Activated naive CD8-positive, alpha-beta T cell (primary cell): Measurements from ENCODE around the gene RUNX1.
A peak's percentile ranks its signal among the peaks of the same experiment; 100 is the strongest.

Source experiments
- H3K27ac Mint-ChIP-seq: one replicate; pipeline ENCODE4 v1.8.0; 2021; ENCODE audit warnings: mixed read lengths
- H3K27me3 Mint-ChIP-seq: one replicate; pipeline ENCODE4 v1.8.0; 2021; ENCODE audit warnings: mixed read lengths
- H3K36me3 Mint-ChIP-seq: one replicate; pipeline ENCODE4 v1.8.0; 2021; ENCODE audit warnings: mixed read lengths
- H3K4me1 Mint-ChIP-seq: one replicate; pipeline ENCODE4 v1.8.0; 2021; ENCODE audit warnings: low read depth, mixed read lengths
- H3K4me3 Mint-ChIP-seq: one replicate; pipeline ENCODE4 v1.8.0; 2021; ENCODE audit warnings: mild to moderate bottlenecking, mixed read lengths
- H3K9me3 Mint-ChIP-seq: one replicate; pipeline ENCODE4 v1.8.0; 2021; ENCODE audit warnings: low read depth, mixed read lengths

The RUNX1 gene

GRCh38 chr21:35048183-35048601, 910 bp downstream of the RUNX1 start:
- Mint-ChIP-seq H3K27me3 (no peaks in the 10 kb centered on the region), H3K27ac (peak overlapping the region; percentile 98), H3K9me3 (no peaks in the 10 kb centered on the region), H3K4me3 (peak overlapping the region; percentile 93), H3K36me3 (peaks cover 8% of the 10 kb centered on the region), H3K4me1 (peaks cover 87% of the 10 kb centered on the region)

- H3K4me3 Mint-ChIP-seq, result peak overlapping the region; percentile 93
- peak overlapping the region; percentile 98 for H3K27ac Mint-ChIP-seq
- H3K9me3 Mint-ChIP-seq, result no peaks in the 10 kb centered on the region
- no peaks in the 10 kb centered on the region for H3K27me3 Mint-ChIP-seq
- peaks cover 17% of the 10 kb centered on the region for H3K36me3 Mint-ChIP-seq
- peaks cover 94% of the 10 kb centered on the region for H3K4me1 Mint-ChIP-seq
Measured at GRCh38 chr21:35046880-35047229, 2.2 kb downstream of the RUNX1 start.

- H3K4me3 Mint-ChIP-seq, result peak overlapping the region; percentile 93
- peaks cover 20% of the 10 kb centered on the region for H3K36me3 Mint-ChIP-seq
- no peaks in the 10 kb centered on the region for H3K9me3 Mint-ChIP-seq
- H3K4me1 Mint-ChIP-seq, result peaks cover 95% of the 10 kb centered on the region
- peak overlapping the region; percentile 98 for H3K27ac Mint-ChIP-seq
- H3K27me3 Mint-ChIP-seq, result no peaks in the 10 kb centered on the region
Measured at GRCh38 chr21:35046263-35046624, 2.9 kb downstream of the RUNX1 start.

- Mint-ChIP-seq H3K27me3 (no peaks in the 10 kb centered on the region), H3K4me1 (peaks cover 95% of the 10 kb centered on the region), H3K4me3 (peak overlapping the region; percentile 93), H3K9me3 (no peaks in the 10 kb centered on the region), H3K27ac (peak overlapping the region; percentile 98), H3K36me3 (peaks cover 23% of the 10 kb centered on the region)
Measured at GRCh38 chr21:35045542-35046262, 3.4 kb downstream of the RUNX1 start.

GRCh38 chr21:35044770-35045541, 4.1 kb downstream of the RUNX1 start:
- Mint-ChIP-seq H3K4me3 (peak overlapping the region; percentile 93), H3K4me1 (peaks cover 92% of the 10 kb centered on the region), H3K9me3 (no peaks in the 10 kb centered on the region), H3K27me3 (no peaks in the 10 kb centered on the region), H3K27ac (peak overlapping the region; percentile 98), H3K36me3 (peaks cover 26% of the 10 kb centered on the region)

GRCh38 chr21:35044128-35044527, 5.0 kb downstream of the RUNX1 start:
- peak overlapping the region; percentile 98 for H3K27ac Mint-ChIP-seq
- peaks cover 92% of the 10 kb centered on the region for H3K4me1 Mint-ChIP-seq
- no peaks in the 10 kb centered on the region for H3K9me3 Mint-ChIP-seq
- peaks cover 28% of the 10 kb centered on the region for H3K36me3 Mint-ChIP-seq
- peak overlapping the region; percentile 93 for H3K4me3 Mint-ChIP-seq
- no peaks in the 10 kb centered on the region for H3K27me3 Mint-ChIP-seq

- Mint-ChIP-seq H3K27ac (peak overlapping the region; percentile 98), H3K4me1 (peaks cover 94% of the 10 kb centered on the region), H3K27me3 (no peaks in the 10 kb centered on the region), H3K4me3 (peak overlapping the region; percentile 93), H3K9me3 (no peaks in the 10 kb centered on the region), H3K36me3 (peaks cover 28% of the 10 kb centered on the region)
Measured at GRCh38 chr21:35043549-35043948, 5.6 kb downstream of the RUNX1 start.

GRCh38 chr21:35042836-35043235, 6.3 kb downstream of the RUNX1 start:
- Mint-ChIP-seq H3K4me1 (peaks cover 94% of the 10 kb centered on the region), H3K9me3 (no peaks in the 10 kb centered on the region), H3K27me3 (no peaks in the 10 kb centered on the region), H3K4me3 (peak overlapping the region; percentile 93), H3K36me3 (peaks cover 29% of the 10 kb centered on the region), H3K27ac (peak overlapping the region; percentile 98)

- Mint-ChIP-seq H3K27me3 (no peaks in the 10 kb centered on the region), H3K27ac (peak overlapping the region; percentile 98), H3K36me3 (peaks cover 33% of the 10 kb centered on the region), H3K4me3 (peak overlapping the region; percentile 54), H3K9me3 (no peaks in the 10 kb centered on the region), H3K4me1 (peaks cover 94% of the 10 kb centered on the region)
Measured at GRCh38 chr21:35041881-35042280, 7.2 kb downstream of the RUNX1 start.

- Mint-ChIP-seq H3K4me1 (peaks cover 93% of the 10 kb centered on the region), H3K27me3 (no peaks in the 10 kb centered on the region), H3K4me3 (peak overlapping the region; percentile 54), H3K36me3 (peaks cover 35% of the 10 kb centered on the region), H3K27ac (peak overlapping the region; percentile 77), H3K9me3 (no peaks in the 10 kb centered on the region)
Measured at GRCh38 chr21:35041122-35041521, 8.0 kb downstream of the RUNX1 start.

- H3K9me3 Mint-ChIP-seq, result no peaks in the 10 kb centered on the region
- H3K4me1 Mint-ChIP-seq, result peaks cover 92% of the 10 kb centered on the region
- peaks cover 38% of the 10 kb centered on the region for H3K36me3 Mint-ChIP-seq
- H3K4me3 Mint-ChIP-seq, result no peak overlapping the region
- H3K27ac Mint-ChIP-seq, result no peak overlapping the region
- no peaks in the 10 kb centered on the region for H3K27me3 Mint-ChIP-seq
Measured at GRCh38 chr21:35039595-35040289, 9.4 kb downstream of the RUNX1 start.

- H3K4me3 Mint-ChIP-seq, result peak overlapping the region; percentile 42
- no peaks in the 10 kb centered on the region for H3K27me3 Mint-ChIP-seq
- H3K4me1 Mint-ChIP-seq, result peaks cover 92% of the 10 kb centered on the region
- H3K36me3 Mint-ChIP-seq, result peaks cover 36% of the 10 kb centered on the region
- H3K9me3 Mint-ChIP-seq, result no peaks in the 10 kb centered on the region
- peak overlapping the region; percentile 72 for H3K27ac Mint-ChIP-seq
Measured at GRCh38 chr21:35038772-35039319, 10.3 kb downstream of the RUNX1 start.

GRCh38 chr21:35037384-35037765, 11.7 kb downstream of the RUNX1 start:
- Mint-ChIP-seq H3K27ac (peak overlapping the region; percentile 87), H3K4me1 (peaks cover 92% of the 10 kb centered on the region), H3K36me3 (peaks cover 35% of the 10 kb centered on the region), H3K9me3 (peaks cover 3% of the 10 kb centered on the region), H3K27me3 (no peaks in the 10 kb centered on the region), H3K4me3 (peak overlapping the region; percentile 64)

- peaks cover 36% of the 10 kb centered on the region for H3K36me3 Mint-ChIP-seq
- H3K4me3 Mint-ChIP-seq, result peak overlapping the region; percentile 38
- no peaks in the 10 kb centered on the region for H3K27me3 Mint-ChIP-seq
Measured at GRCh38 chr21:35036465-35037383, 12.4 kb downstream of the RUNX1 start.

More at GRCh38 chr21:35036465-35037383, 12.4 kb downstream of the RUNX1 start:
- H3K9me3 Mint-ChIP-seq, result peaks cover 3% of the 10 kb centered on the region
- H3K27ac Mint-ChIP-seq, result peak overlapping the region; percentile 87
- peaks cover 92% of the 10 kb centered on the region for H3K4me1 Mint-ChIP-seq
